Adrenal gland (tissue), 12 donors: Measurements from ENCODE around the gene FYN. TPM values are rescaled to one million over a fixed set of nuclear protein-coding genes. Genes with fewer than 3 reads are reported as not detected.

Experiments used
- DNase-seq, 7 donors: peaks; one replicate each; pipeline ENCODE4 v3.0.0-alpha.2; 2019 to 2020
- H3K27ac ChIP-seq, 5 donors: fragments of 200-600 bp; sonication (generic) in 4 of 5; 1 replicate in 3 of 5; 2 replicates in 2 of 5; pipeline versions ENCODE4 v1.5.1 to v1.8.0; 2016 to 2020; ENCODE audit warnings: mild to moderate bottlenecking in 1 of 5
- H3K27me3 ChIP-seq: fragments of 200-600 bp; 2 replicates; pipeline ENCODE4 v1.8.0; 2021
- H3K36me3 ChIP-seq, 2 donors: fragments of 200-600 bp; replicated peaks in 1 of 2; 1 replicate in 1 of 2; 2 replicates in 1 of 2; pipeline versions ENCODE4 v1.5.1 to v1.8.0; 2018 to 2022
- H3K4me1 ChIP-seq, 2 donors: fragments of 200-600 bp; replicated peaks in 1 of 2; 1 replicate in 1 of 2; 2 replicates in 1 of 2; pipeline versions ENCODE4 v1.5.1 to v1.8.0; 2018 to 2021
- H3K4me3 ChIP-seq, 4 donors: fragments of 200-600 bp; sonication (generic) in 3 of 4; one replicate each; pipeline ENCODE4 v1.5.1; 2016 to 2018
- H3K9me3 ChIP-seq, 3 donors: fragments of 200-600 bp; sonication (generic) in 1 of 3; replicated peaks in 1 of 3; 1 replicate in 2 of 3; 2 replicates in 1 of 3; pipeline versions ENCODE4 v1.5.1 to v1.8.0; 2016 to 2021
- POLR2A ChIP-seq, 2 donors: fragments of 450-650 bp; IDR thresholded peaks; one replicate each; pipeline ENCODE4 v1.6.1; 2017; ENCODE audit warnings: antibody characterized with exemption in 2 of 2, mild to moderate bottlenecking in 2 of 2, moderate library complexity in 1 of 2
- WGBS, 4 donors: extraction: QIAGEN DNeasy Blood & Tissue Kit in 2 of 4; methylation state at CpG; one replicate each; pipeline versions ENCODE4 v1.1.5 to v1.1.7; 2013 to 2017; 5-methylcytosine and 5-hydroxymethylcytosine counted together
- intact Hi-C, 2 donors: fragments of 100-400 bp; cut with DNase I; formaldehyde crosslinking; loops; one replicate each; pipeline versions ENCODE4 v1.14.1 to v1.15.0; 2022 to 2023
- polyA plus RNA-seq, 3 donors: library from polyadenylated mRNA; stranded (reverse); fragments of 200-250 nt in 2 of 3; fragments of 350-450 nt in 1 of 3; fragmentation: Illumina TruSeq in 1 of 3; extraction: RNeasy Lipid Tissue Mini Kit (QIAGEN cat#74804) in 1 of 3; gene quantifications; one replicate each; pipeline ENCODE4 v1.2.3, GENCODE V29; 2013 to 2014
- total RNA-seq, 9 donors: library from RNA; depleted of rRNA in 4 of 9; stranded (reverse); fragments of >200 nt in 4 of 9; fragments of 120-200 nt in 1 of 9; fragmentation: NEBNext Ultra II Directional in 1 of 9; extraction: Animal tissue kit (Norgen Biotek cat#: 25700) in 1 of 9; gene quantifications; one replicate each; pipeline versions ENCODE4 v1.1.0 to v1.2.4, GENCODE V29; 2013 to 2023
- TF ChIP-seq, protein P1 (sequence below), 6 experiments: fragments of 450-650 bp in 4 of 6; fragments of 200-600 bp in 2 of 6; sonication (generic) in 1 of 6; IDR thresholded peaks; 1 replicate in 5 of 6; 2 replicates in 1 of 6; pipeline versions ENCODE4 v1.5.1 to v1.8.0; 2016 to 2021; ENCODE audit warnings: antibody characterized with exemption in 6 of 6, mild to moderate bottlenecking in 2 of 6, moderate library complexity in 1 of 6
- donor health status: healthy with polysubstance abuse.
- donor health status: Bipolar disorder and iron deficiency.
- donor health status: DM: yes; HTN: yes; CAD: no.
- donor health status: DM: no; HTN: no; CAD: no.
- donor health status: DM: no; HTN: no; CAD: no.
- donor health status: DM: yes; HTN: yes; CAD: no.

The FYN gene
- total and polyA plus RNA-seq, 12 donors, result 10.7 to 36.5 (median 19.8) TPM

DNA sequence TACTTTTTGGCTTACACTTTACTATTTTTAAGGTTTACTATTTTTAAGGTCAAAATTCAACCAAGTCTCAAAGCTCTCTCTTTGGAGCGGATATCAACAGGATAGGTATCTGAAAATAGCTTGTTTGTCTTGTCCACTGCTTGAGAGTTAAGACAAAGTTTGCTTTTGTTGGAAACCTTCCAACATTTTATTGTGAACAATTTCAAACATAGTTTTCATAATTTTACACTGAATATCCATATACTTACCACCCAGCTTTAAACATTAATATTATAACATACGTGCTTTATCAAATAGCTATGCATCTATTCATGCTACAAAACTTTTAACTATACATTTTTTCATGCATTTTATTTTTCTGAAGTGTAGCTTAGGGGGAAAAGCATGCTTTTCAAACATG is 109.9 kb downstream of the FYN start:
- no peak overlapping the region for H3K4me3 ChIP-seq
- no peaks in the 10 kb centered on the region for H3K36me3 ChIP-seq
- H3K27ac ChIP-seq, result no peak overlapping the region
- H3K27me3 ChIP-seq, result no peaks in the 10 kb centered on the region
- no peaks in the 10 kb centered on the region for H3K9me3 ChIP-seq
- intact Hi-C loops, result no loop called here
- no peak for TF ChIP-seq POLR2A (IDR thresholded peaks at IDR 0.05)
- TF ChIP-seq, protein P1, sequence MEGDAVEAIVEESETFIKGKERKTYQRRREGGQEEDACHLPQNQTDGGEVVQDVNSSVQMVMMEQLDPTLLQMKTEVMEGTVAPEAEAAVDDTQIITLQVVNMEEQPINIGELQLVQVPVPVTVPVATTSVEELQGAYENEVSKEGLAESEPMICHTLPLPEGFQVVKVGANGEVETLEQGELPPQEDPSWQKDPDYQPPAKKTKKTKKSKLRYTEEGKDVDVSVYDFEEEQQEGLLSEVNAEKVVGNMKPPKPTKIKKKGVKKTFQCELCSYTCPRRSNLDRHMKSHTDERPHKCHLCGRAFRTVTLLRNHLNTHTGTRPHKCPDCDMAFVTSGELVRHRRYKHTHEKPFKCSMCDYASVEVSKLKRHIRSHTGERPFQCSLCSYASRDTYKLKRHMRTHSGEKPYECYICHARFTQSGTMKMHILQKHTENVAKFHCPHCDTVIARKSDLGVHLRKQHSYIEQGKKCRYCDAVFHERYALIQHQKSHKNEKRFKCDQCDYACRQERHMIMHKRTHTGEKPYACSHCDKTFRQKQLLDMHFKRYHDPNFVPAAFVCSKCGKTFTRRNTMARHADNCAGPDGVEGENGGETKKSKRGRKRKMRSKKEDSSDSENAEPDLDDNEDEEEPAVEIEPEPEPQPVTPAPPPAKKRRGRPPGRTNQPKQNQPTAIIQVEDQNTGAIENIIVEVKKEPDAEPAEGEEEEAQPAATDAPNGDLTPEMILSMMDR (IDR thresholded peaks at IDR 0.05), result no peak
- H3K4me1 ChIP-seq, result peaks cover 0 to 18% of the 10 kb centered on the region in 2 donors
- 57 to 72% (median 67%) methylated on average over 2 of the region's 2 CpGs for WGBS, 4 donors
- no peak for DNase-seq

DNA sequence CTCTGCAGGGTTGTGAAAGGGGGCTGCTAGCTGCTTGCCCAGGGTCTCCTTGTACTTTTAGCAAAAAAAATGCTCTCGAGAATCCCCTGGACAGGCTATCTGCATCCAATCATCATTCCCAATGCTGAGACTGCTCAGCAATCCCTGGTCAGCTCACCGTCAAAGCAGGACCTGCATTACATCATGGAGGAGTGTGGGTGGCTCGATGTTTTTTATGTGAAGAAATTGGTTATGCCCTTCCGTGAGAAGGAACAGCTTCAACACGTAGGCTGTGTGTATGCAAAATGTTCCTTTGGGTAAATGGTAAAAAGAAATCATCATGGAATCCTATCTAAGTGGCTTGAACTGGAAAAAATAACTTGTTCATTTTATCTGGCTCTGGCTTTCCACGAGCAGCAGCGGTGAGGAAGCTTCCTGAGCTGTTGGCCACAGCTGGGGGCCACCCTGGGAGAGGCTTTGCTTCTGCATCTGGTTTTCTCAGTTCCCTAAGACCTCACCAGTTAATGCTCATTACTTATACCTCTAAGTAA is 111.4 kb downstream of the FYN start:
- Histone ChIP-seq H3K4me3 (no peak overlapping the region), H3K27ac (no peak overlapping the region), H3K9me3 (no peaks in the 10 kb centered on the region), H3K36me3 (no peaks in the 10 kb centered on the region), H3K27me3 (no peaks in the 10 kb centered on the region), H3K4me1 (peaks cover 0 to 18% of the 10 kb centered on the region in 2 donors)
- TF ChIP-seq, protein P1 (IDR thresholded peaks at IDR 0.05), result no peak
- TF ChIP-seq POLR2A (IDR thresholded peaks at IDR 0.05), result no peak
- 67 to 73% (median 69%) methylated on average over 7 of the region's 7 CpGs for WGBS, 4 donors
- intact Hi-C loops, result no loop called here
- no peak for DNase-seq

DNA sequence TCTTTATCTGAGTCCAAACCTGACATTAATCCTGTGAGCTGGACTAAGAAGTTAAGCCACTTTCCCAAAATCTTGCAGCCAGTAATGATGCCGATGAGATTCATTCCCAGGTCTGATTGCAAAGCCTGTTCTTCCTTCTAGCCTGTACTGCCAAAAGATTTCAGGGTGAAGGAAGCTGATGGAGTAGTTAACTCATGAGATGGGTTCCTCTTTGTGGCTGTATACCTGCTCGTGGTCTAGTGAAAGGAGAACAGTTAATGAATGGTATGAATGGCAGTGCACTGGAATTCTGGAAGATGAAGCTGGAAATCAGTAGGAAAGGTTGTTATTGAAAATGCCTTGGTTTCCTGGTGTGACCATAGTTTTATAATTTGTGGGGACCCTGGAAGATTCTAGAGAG is 112.0 kb downstream of the FYN start:
- TF ChIP-seq, protein P1 (IDR thresholded peaks at IDR 0.05), result no peak
- no peak for TF ChIP-seq POLR2A (IDR thresholded peaks at IDR 0.05)
- no peak for DNase-seq
- no peaks in the 10 kb centered on the region for H3K27me3 ChIP-seq
- H3K36me3 ChIP-seq, result no peaks in the 10 kb centered on the region
- intact Hi-C loops, result no loop called here
- 75 to 96% (median 81%) methylated on average over 2 of the region's 2 CpGs for WGBS, 4 donors
- H3K9me3 ChIP-seq, result no peaks in the 10 kb centered on the region
- H3K4me1 ChIP-seq, result peaks cover 0 to 18% of the 10 kb centered on the region in 2 donors
- H3K27ac ChIP-seq, result no peak overlapping the region
- H3K4me3 ChIP-seq, result no peak overlapping the region

DNA sequence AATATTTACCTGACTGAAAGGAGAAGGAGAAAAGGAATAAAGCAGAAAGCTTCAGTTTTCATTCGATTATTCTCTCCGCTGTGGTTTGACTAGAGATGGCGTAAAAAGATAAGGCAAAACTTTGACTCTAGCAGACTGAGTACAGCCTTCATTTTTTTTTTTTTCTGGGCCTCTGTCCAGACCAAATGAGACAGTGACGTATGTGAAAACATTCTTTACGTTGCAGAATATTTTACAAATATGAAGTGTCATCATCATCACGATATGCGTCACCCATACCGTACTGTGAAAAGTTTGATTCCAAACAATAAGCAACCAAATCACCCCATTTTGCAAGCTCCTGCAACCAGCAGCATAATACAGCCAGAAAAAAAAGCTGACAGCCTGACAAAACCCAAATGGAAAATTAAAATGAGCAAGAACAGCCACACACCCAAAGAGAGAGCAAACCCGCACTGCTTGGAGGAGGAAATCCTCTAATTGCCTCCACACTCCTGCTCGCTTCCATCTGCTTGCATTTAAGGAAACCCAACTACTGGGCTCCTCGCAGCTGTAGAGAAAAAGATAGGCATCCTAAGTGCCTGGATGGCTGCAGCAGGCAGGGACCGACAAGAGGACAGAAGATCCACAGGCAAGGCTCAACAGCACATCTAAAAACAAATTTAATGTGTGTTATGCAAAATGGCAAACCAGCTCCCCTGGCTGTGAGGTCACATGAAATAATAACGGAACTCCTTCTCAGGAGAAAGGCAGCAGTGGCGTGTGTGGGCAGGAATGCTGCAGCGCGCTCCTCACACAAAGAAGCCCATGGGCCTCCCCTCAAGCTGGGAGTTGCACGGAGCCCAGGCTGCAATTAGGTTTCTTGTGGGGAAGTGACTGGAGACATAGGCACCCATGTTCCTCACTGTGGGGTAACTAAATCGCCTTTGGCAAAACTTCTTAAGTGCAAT is 113.1 kb downstream of the FYN start:
- Histone ChIP-seq H3K36me3 (no peaks in the 10 kb centered on the region), H3K27ac (peak overlapping the region in 2 of 5 donors; percentile 50 to 75), H3K27me3 (no peaks in the 10 kb centered on the region), H3K4me1 (peaks cover 0 to 18% of the 10 kb centered on the region in 2 donors), H3K9me3 (no peaks in the 10 kb centered on the region), H3K4me3 (no peak overlapping the region)
- no peak for DNase-seq
- intact Hi-C loops, result no loop called here
- TF ChIP-seq, protein P1 (IDR thresholded peaks at IDR 0.05), result no peak
- no peak for TF ChIP-seq POLR2A (IDR thresholded peaks at IDR 0.05)
- 62 to 71% (median 64%) methylated on average over 17 to 18 of the region's 18 CpGs for WGBS, 4 donors
